Rectal smooth muscle tissue (tissue), 1 donor: Measurements from ENCODE around the gene SOX12.

Experiments
- H3K27ac ChIP-seq: one replicate; pipeline ENCODE4 v1.7.0; 2013; ENCODE audit warnings: low read depth, low read length, inconsistent platforms
- H3K27me3 ChIP-seq: one replicate; pipeline ENCODE4 v1.7.0; 2013; ENCODE audit warnings: low read length; ENCODE audit not compliant: control insufficient read depth, insufficient read depth
- H3K36me3 ChIP-seq: one replicate; pipeline ENCODE4 v1.7.0; 2013; ENCODE audit warnings: low read length; ENCODE audit not compliant: control insufficient read depth, insufficient read depth
- H3K4me1 ChIP-seq: one replicate; pipeline ENCODE4 v1.7.0; 2013; ENCODE audit warnings: low read length; ENCODE audit not compliant: control insufficient read depth, insufficient read depth
- H3K4me3 ChIP-seq: one replicate; pipeline ENCODE4 v1.7.0; 2013; ENCODE audit warnings: low read length
- H3K9ac ChIP-seq: one replicate; pipeline ENCODE4 v1.7.0; 2013; ENCODE audit warnings: low read length

Gene SOX12

GRCh38 chr20:325045-325888 is at the start of gene SOX12:
Gene SOX12 (plus strand): TSS chr20:325552. CDS start chr20:325925, 373 bp downstream.
- Histone ChIP-seq H3K27me3 (no peaks in the 10 kb centered on the region), H3K4me3 (peak within 1 kb of the TSS; percentile 81), H3K36me3 (no peaks in the 10 kb centered on the region), H3K4me1 (peaks cover 3% of the 10 kb centered on the region), H3K27ac (peak within 1 kb of the TSS; percentile 92), H3K9ac (peak within 1 kb of the TSS; percentile 49)

- Histone ChIP-seq H3K9ac (no peak overlapping the region), H3K4me1 (no peaks in the 10 kb centered on the region), H3K27me3 (no peaks in the 10 kb centered on the region), H3K4me3 (no peak overlapping the region), H3K27ac (no peak overlapping the region), H3K36me3 (peaks cover 13% of the 10 kb centered on the region)
Measured at GRCh38 chr20:275791-276190, 49.6 kb upstream of the SOX12 start.

GRCh38 chr20:276620-277495 is 48.5 kb upstream of the SOX12 start:
- Histone ChIP-seq H3K9ac (no peak overlapping the region), H3K4me1 (no peaks in the 10 kb centered on the region), H3K4me3 (no peak overlapping the region), H3K27me3 (no peaks in the 10 kb centered on the region), H3K36me3 (peaks cover 16% of the 10 kb centered on the region), H3K27ac (no peak overlapping the region)

- Histone ChIP-seq H3K9ac (no peak overlapping the region), H3K36me3 (peaks cover 17% of the 10 kb centered on the region)
Measured at GRCh38 chr20:277496-277781, 47.9 kb upstream of the SOX12 start.

GRCh38 chr20:278181-278580 is 47.2 kb upstream of the SOX12 start:
- Histone ChIP-seq H3K27me3 (no peaks in the 10 kb centered on the region), H3K27ac (no peak overlapping the region), H3K4me1 (no peaks in the 10 kb centered on the region), H3K9ac (no peak overlapping the region), H3K4me3 (no peak overlapping the region), H3K36me3 (peaks cover 17% of the 10 kb centered on the region)

More at GRCh38 chr20:277496-277781, 47.9 kb upstream of the SOX12 start:
- Histone ChIP-seq H3K4me1 (no peaks in the 10 kb centered on the region), H3K27me3 (no peaks in the 10 kb centered on the region), H3K27ac (no peak overlapping the region), H3K4me3 (no peak overlapping the region)

GRCh38 chr20:278607-279571 is 46.5 kb upstream of the SOX12 start:
- Histone ChIP-seq H3K4me3 (no peak overlapping the region), H3K27me3 (no peaks in the 10 kb centered on the region), H3K36me3 (peaks cover 17% of the 10 kb centered on the region), H3K9ac (no peak overlapping the region), H3K4me1 (no peaks in the 10 kb centered on the region), H3K27ac (no peak overlapping the region)

- Histone ChIP-seq H3K9ac (no peak overlapping the region), H3K27me3 (no peaks in the 10 kb centered on the region), H3K4me3 (no peak overlapping the region), H3K36me3 (peaks cover 4% of the 10 kb centered on the region), H3K4me1 (no peaks in the 10 kb centered on the region), H3K27ac (no peak overlapping the region)
Measured at GRCh38 chr20:284172-284571, 41.2 kb upstream of the SOX12 start.

GRCh38 chr20:286508-286907 is 38.8 kb upstream of the SOX12 start:
- no peak overlapping the region for H3K9ac ChIP-seq
- H3K36me3 ChIP-seq, result peaks cover 4% of the 10 kb centered on the region
- H3K4me1 ChIP-seq, result peaks cover 5% of the 10 kb centered on the region
- no peak overlapping the region for H3K4me3 ChIP-seq
- no peak overlapping the region for H3K27ac ChIP-seq
- no peaks in the 10 kb centered on the region for H3K27me3 ChIP-seq

- H3K4me3 ChIP-seq, result peak overlapping the region; percentile 91
- no peaks in the 10 kb centered on the region for H3K36me3 ChIP-seq
- no peak overlapping the region for H3K9ac ChIP-seq
- no peak overlapping the region for H3K27ac ChIP-seq
- peaks cover 5% of the 10 kb centered on the region for H3K4me1 ChIP-seq
- H3K27me3 ChIP-seq, result no peaks in the 10 kb centered on the region
Measured at GRCh38 chr20:288956-289692, 36.2 kb upstream of the SOX12 start.

- Histone ChIP-seq H3K4me1 (peaks cover 5% of the 10 kb centered on the region), H3K4me3 (peak overlapping the region; percentile 91), H3K27me3 (no peaks in the 10 kb centered on the region), H3K9ac (peak overlapping the region; percentile 60), H3K27ac (no peak overlapping the region), H3K36me3 (no peaks in the 10 kb centered on the region)
Measured at GRCh38 chr20:289693-290083, 35.7 kb upstream of the SOX12 start.

GRCh38 chr20:290084-290831 is 35.1 kb upstream of the SOX12 start, which contains the start of gene C20orf96:
Gene C20orf96 (minus strand): TSS chr20:290750. CDS start chr20:290610, 140 bp downstream.
- peak within 1 kb of the TSS; percentile 60 for H3K9ac ChIP-seq
- no peaks in the 10 kb centered on the region for H3K27me3 ChIP-seq
- no peaks in the 10 kb centered on the region for H3K36me3 ChIP-seq
- H3K4me3 ChIP-seq, result peak within 1 kb of the TSS; percentile 91
- peaks cover 5% of the 10 kb centered on the region for H3K4me1 ChIP-seq
- peak within 1 kb of the TSS; percentile 75 for H3K27ac ChIP-seq
